GM20000 (cell line): ENCODE data around the gene COL6A3.

Experiments used
- DNase-seq: peaks from one replicate; pipeline ENCODE4 v3.0.0; 2012; ENCODE audit warnings: low spot score
- TF ChIP-seq, protein P1 (sequence below): IDR thresholded peaks from 2 replicates; pipeline ENCODE4 v1.5.1; 2012; ENCODE audit warnings: mild to moderate bottlenecking, control low read depth; ENCODE audit errors: extremely low read depth, missing control alignments

COL6A3 gene

DNA sequence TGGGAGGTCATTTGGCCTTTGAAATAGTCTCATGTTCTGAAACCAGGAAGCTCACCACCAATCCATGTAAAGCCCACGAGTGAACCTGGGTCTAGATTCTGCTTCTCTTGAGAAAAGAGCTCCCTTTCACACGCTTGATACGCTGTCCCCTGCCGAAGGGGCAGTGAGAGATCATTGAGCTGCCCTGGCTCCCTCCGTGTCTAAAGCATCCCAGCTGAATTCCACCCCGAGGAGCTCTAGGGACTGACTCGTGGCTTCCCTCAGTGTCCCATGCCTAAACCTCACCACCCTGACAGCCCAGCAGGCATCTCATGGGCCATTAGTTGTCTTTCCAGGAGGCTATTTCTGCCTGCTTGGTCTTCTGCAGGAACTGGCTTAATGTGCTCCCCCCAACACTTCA, 68.6 kb downstream of the COL6A3 start:
- DNase-seq, result no peak
- TF ChIP-seq, protein P1, sequence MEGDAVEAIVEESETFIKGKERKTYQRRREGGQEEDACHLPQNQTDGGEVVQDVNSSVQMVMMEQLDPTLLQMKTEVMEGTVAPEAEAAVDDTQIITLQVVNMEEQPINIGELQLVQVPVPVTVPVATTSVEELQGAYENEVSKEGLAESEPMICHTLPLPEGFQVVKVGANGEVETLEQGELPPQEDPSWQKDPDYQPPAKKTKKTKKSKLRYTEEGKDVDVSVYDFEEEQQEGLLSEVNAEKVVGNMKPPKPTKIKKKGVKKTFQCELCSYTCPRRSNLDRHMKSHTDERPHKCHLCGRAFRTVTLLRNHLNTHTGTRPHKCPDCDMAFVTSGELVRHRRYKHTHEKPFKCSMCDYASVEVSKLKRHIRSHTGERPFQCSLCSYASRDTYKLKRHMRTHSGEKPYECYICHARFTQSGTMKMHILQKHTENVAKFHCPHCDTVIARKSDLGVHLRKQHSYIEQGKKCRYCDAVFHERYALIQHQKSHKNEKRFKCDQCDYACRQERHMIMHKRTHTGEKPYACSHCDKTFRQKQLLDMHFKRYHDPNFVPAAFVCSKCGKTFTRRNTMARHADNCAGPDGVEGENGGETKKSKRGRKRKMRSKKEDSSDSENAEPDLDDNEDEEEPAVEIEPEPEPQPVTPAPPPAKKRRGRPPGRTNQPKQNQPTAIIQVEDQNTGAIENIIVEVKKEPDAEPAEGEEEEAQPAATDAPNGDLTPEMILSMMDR, result no peak

DNA sequence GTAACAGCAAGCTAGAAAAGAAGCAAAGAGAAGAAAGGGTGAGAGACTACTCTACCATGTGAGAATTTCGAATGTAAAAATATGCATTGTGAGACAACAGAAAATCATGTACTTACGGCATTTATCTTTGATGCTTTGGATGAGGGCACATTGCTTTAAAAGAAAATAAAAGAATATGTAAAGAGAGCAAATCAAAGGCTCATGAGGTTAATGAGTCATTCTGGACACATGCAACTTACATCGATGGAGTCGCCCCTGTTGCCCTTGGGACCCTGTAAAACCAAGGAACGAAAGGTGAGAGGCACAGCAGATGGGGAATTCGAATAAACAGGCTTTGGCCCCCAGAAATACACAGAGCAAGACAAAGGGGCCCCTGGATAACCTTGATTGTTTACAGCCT, 69.0 kb downstream of the COL6A3 start:
- DNase-seq, result no peak
- TF ChIP-seq, protein P1, result no peak

DNA sequence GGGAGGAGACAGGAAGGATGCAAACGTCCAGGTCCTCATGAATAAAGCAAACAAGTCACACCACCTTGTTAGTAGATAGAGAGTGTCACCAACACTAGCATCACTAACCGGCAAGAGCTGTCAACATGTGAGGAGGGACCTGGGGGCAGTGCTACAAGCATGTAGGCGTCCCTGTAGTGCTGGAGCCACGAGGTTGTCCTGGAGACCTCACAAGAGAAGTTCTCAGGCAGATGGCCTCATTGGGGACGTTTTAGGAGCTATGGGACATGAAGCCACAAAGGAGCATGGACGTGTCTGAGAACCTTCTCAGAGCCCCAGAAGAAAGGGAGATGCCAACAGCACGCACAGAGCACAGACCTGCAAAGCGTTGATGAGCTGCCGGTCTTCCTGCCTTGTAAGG, 70.0 kb downstream of the COL6A3 start:
- TF ChIP-seq, protein P1, result no peak
- DNase-seq, result no peak

DNA sequence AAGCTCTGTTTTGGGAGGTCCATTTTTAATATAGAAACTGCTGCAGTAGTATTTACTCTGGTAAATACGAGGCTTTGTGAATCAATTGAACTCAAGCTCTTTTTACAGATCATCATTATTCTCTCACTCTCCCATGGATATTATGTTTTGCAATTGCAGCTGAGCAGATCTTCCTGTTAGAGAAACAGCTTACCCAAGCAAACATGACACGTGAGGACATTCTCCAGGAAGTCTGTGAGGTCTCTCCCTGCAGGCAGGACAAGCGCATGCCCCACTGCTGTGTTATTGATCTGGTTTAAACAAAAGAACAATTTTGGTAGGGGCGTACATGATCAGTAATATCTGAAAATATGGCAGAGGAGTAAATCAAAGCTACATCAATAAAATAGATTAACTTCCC, 72.1 kb downstream of the COL6A3 start:
- DNase-seq, result no peak
- TF ChIP-seq, protein P1, result no peak

DNA sequence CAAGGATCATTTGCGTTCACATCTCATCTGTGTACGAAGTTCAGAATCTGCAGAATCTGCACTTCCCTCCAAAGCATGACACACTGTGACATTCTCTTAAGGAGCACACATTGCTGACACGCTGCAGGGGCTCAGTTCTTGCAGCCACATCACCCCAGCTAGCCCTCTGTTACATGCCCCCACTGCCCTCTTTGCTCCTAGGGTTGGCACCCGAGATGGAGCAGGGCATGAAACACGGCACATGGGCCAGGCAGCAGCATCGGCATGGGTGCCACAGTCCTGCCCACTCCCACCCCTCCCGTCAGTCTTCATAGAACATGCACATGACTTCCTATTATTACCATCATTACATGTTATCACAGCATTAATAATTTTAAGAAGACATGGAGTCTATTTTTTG, 76.4 kb downstream of the COL6A3 start:
- TF ChIP-seq, protein P1, result no peak
- no peak for DNase-seq

DNA sequence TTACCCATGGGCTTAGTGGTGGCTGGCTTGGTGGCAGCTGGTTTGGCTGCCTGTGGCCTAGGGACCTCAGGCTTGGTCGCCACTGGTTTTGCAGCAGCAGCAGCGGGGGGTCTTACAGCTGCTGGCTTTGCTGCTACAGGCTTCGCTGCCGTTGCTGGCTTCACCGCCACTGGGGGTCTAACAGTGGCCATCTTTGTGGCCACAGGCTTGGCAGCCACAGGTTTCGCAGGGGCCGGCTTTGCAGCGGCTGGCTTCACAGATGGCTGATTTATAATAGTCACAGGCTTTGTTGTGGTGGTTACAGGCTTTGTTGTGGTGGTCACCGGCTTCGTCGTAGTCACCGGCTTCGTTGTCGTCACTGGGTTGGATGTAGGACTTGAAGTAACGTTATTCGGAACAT, 77.8 kb downstream of the COL6A3 start:
- TF ChIP-seq, protein P1, result no peak
- no peak for DNase-seq

DNA sequence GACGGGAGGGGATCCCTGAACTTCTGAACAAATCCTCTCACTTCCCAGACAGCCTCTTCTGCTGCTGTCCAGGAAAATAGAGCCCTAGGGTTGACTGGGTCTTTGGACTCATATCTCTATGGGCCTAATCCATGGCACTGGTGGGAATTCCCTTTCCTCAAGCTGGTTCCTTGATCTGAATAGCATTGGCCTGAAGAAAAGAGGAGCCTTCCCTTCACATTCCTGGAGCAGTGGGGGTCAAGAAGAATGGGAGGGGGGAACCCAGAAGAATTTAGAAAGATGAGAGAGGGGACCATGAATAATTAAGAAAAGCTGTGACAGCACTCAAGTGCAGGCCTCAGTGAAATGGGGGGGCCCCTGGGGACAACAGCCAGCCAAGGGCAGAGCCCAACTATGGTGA, 80.2 kb downstream of the COL6A3 start:
- TF ChIP-seq, protein P1, result no peak
- DNase-seq, result no peak
